Right atrium auricular region (tissue), 2 donors: ENCODE measurements around the gene CD22. TPM values are rescaled to one million over a fixed set of nuclear protein-coding genes. Genes with fewer than 3 reads are reported as not detected.

Experiments used
- DNase-seq: peaks from one replicate; pipeline ENCODE4 v3.0.0-alpha.2; 2019; ENCODE audit warnings: low spot score
- H3K27ac ChIP-seq, 2 donors: fragments of 200-600 bp; sonication (generic); 1 replicate in 1 of 2; 2 replicates in 1 of 2; pipeline ENCODE4 v1.5.1; 2016 to 2019
- H3K27me3 ChIP-seq, 2 donors: fragments of 200-600 bp; sonication (generic); one replicate each; pipeline versions ENCODE4 v1.5.1 to v1.6.0; 2017 to 2019
- H3K36me3 ChIP-seq: fragments of 200-600 bp; sonication (generic); one replicate; pipeline ENCODE4 v1.5.1; 2016
- H3K4me1 ChIP-seq, 2 donors: fragments of 200-600 bp; sonication (generic); one replicate each; pipeline versions ENCODE4 v1.5.1 to v1.6.0; 2017 to 2019
- H3K4me3 ChIP-seq, 2 donors: fragments of 200-600 bp; sonication (generic); 1 replicate in 1 of 2; 2 replicates in 1 of 2; pipeline ENCODE4 v1.5.1; 2017 to 2019; ENCODE audit warnings: mild to moderate bottlenecking in 1 of 2, moderate library complexity in 1 of 2
- H3K9me3 ChIP-seq, 2 donors: fragments of 200-600 bp; sonication (generic); one replicate each; pipeline ENCODE4 v1.5.1; 2019
- CTCF ChIP-seq, 2 donors: fragments of 200-600 bp; sonication (generic); IDR thresholded peaks; one replicate each; pipeline ENCODE4 v1.5.1; 2019; ENCODE audit warnings: antibody characterized with exemption in 2 of 2
- total RNA-seq, 2 donors: library from RNA; depleted of rRNA; stranded (reverse); fragments of >200 nt; gene quantifications; one replicate each; pipeline ENCODE4 v1.1.0, GENCODE V29; 2016

Gene CD22
- total RNA-seq, 2 donors from 2014 or later = 1.4 TPM; not detected in 1

GRCh38 chr19:35293808-35294207 is 35.2 kb upstream of the CD22 start:
- TF ChIP-seq CTCF (IDR thresholded peaks at IDR 0.05) = no peak
- no peak overlapping the region for H3K27ac ChIP-seq
- no peaks in the 10 kb centered on the region for H3K36me3 ChIP-seq
- no peaks in the 10 kb centered on the region for H3K9me3 ChIP-seq
- H3K27me3 ChIP-seq = no peaks in the 10 kb centered on the region
- no peaks in the 10 kb centered on the region for H3K4me1 ChIP-seq
- H3K4me3 ChIP-seq = no peak overlapping the region
- DNase-seq = no peak

GRCh38 chr19:35294328-35294727 is 34.7 kb upstream of the CD22 start:
- TF ChIP-seq CTCF (IDR thresholded peaks at IDR 0.05) = no peak
- DNase-seq = no peak
- Histone ChIP-seq H3K9me3 (no peaks in the 10 kb centered on the region), H3K4me1 (no peaks in the 10 kb centered on the region), H3K27me3 (no peaks in the 10 kb centered on the region), H3K27ac (no peak overlapping the region), H3K4me3 (no peak overlapping the region), H3K36me3 (no peaks in the 10 kb centered on the region)

- Histone ChIP-seq H3K27ac (no peak overlapping the region), H3K4me1 (no peaks in the 10 kb centered on the region), H3K36me3 (no peaks in the 10 kb centered on the region), H3K4me3 (no peak overlapping the region), H3K27me3 (no peaks in the 10 kb centered on the region), H3K9me3 (no peaks in the 10 kb centered on the region)
- no peak for DNase-seq
- TF ChIP-seq CTCF (IDR thresholded peaks at IDR 0.05) = no peak
These were observed 33.9 kb upstream of the CD22 start for GRCh38 chr19:35294859-35295791.

GRCh38 chr19:35295792-35296462 is 33.1 kb upstream of the CD22 start:
- Histone ChIP-seq H3K4me1 (no peaks in the 10 kb centered on the region), H3K4me3 (no peak overlapping the region), H3K9me3 (no peaks in the 10 kb centered on the region), H3K27me3 (no peaks in the 10 kb centered on the region), H3K27ac (no peak overlapping the region), H3K36me3 (no peaks in the 10 kb centered on the region)
- TF ChIP-seq CTCF (IDR thresholded peaks at IDR 0.05) = no peak
- DNase-seq = no peak

DNA sequence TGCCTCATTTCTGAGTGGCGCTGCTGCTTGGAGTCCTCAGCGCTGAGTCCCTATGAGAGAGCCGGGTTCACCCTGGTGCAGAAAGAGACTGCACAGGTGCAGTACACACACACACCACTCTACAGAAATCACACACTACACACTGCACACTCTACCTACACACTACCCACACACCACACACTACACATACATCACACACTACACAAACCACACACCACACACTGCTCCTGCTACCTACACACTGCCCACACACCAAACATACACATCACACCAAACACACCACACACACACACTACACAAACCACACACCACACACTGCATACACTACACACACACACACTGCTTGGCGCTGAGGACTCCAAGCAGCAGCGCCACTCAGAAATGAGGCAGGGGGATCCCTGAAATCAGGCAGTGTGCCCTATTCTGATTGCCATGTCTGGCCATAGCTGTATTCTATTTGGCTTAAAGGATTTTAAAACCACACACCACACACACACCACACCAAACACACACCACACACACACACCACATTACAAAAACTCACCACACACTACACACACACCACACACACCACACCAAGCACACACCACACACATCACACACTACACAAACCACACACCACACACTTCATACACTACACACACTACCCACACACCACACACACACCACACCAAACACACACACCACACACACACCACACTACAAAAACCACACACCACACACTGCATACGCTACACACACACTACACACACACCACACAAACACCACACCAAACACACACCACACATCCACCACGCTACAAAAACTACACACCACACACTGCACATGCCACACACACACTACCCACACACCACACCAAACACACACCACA is 32.1 kb upstream of the CD22 start:
- H3K27ac ChIP-seq = no peak overlapping the region
- no peaks in the 10 kb centered on the region for H3K36me3 ChIP-seq
- H3K27me3 ChIP-seq = no peaks in the 10 kb centered on the region
- H3K4me3 ChIP-seq = no peak overlapping the region
- no peak for DNase-seq
- H3K4me1 ChIP-seq = no peaks in the 10 kb centered on the region
- H3K9me3 ChIP-seq = no peaks in the 10 kb centered on the region
- TF ChIP-seq CTCF (IDR thresholded peaks at IDR 0.05) = no peak
